HCT116 (cell line): ENCODE measurements around the gene TAF4. TPM values are rescaled to one million over a fixed set of nuclear protein-coding genes. Genes with fewer than 3 reads are reported as not detected.

Experiments used
- ATAC-seq: fragments of 200-7000 bp; cut with Tn5 transposase; 2 replicates; pipeline ENCODE4 v1.9.1; 2020; ENCODE audit warnings: mild to moderate bottlenecking, moderate library complexity
- BruUV-seq: library from RNA; stranded (reverse); fragments of 400-500 nt; replicated peaks from 2 replicates; lab custom pipeline; 2021; lab: Mats Ljungman, UMichigan
- CTCF ChIA-PET: fragments of 300-600 bp; sonication (Branson Sonifier 250); formaldehyde crosslinking; loops from one replicate; lab custom pipeline; 2021; ENCODE audit warnings: antibody characterized with exemption; lab: Charles Lee
- POLR2A ChIA-PET: fragments of 300-600, 350-600 bp; sonication (Branson Sonifier 250); formaldehyde crosslinking; loops from one replicate; lab custom pipeline; 2021; ENCODE audit warnings: antibody characterized with exemption; lab: Charles Lee
- RAD21 ChIA-PET, 2 experiments: fragments of 300-600 bp; sonication (Branson Sonifier 250); formaldehyde crosslinking; loops; one replicate each; lab custom pipeline; 2023; ENCODE audit warnings: low total read pairs in 2 of 2; ENCODE audit not compliant: uncharacterized antibody in 2 of 2, unreplicated experiment in 2 of 2, low non-redundant PET in 1 of 2; lab: Charles Lee
- DNase-seq: peaks from one replicate; pipeline ENCODE4 v3.0.0-alpha.2; 2010; ENCODE audit warnings: low read depth, low spot score
- H2AFZ ChIP-seq: fragments of 200-600 bp; shearing (Covaris generic), sonication (generic); 2 replicates; pipeline ENCODE4 v1.6.1; 2017; ENCODE audit warnings: low read depth, mixed run types, mixed read lengths, antibody characterized with exemption, low read length; ENCODE audit not compliant: poor library complexity, severe bottlenecking
- H3K27ac ChIP-seq: 2 replicates; pipeline ENCODE4 v1.5.1; 2012; ENCODE audit warnings: low read depth, low read length
- H3K27me3 ChIP-seq: fragments of 200-600 bp; sonication (generic); 2 replicates; pipeline ENCODE4 v1.6.1; 2016; ENCODE audit warnings: mixed run types, low read length, mixed read lengths; ENCODE audit not compliant: insufficient read depth
- H3K36me3 ChIP-seq, 2 experiments: fragments of 200-500 bp in 1 of 2; fragments of 200-600 bp in 1 of 2; sonication (Bioruptor generic) in 1 of 2; sonication (generic) in 1 of 2; 2 replicates each; pipeline versions ENCODE4 v1.5.1 to v1.6.1; 2014 to 2016; ENCODE audit warnings: low read length in 2 of 2, inconsistent platforms in 1 of 2, mixed read lengths in 1 of 2, mixed run types in 1 of 2; ENCODE audit not compliant: insufficient read depth in 2 of 2, control insufficient read depth in 1 of 2
- H3K4me1 ChIP-seq, 2 experiments: fragments of 200-600 bp in 1 of 2; sonication (generic) in 1 of 2; 2 replicates each; pipeline versions ENCODE4 v1.5.1 to v1.6.1; 2012 to 2017; ENCODE audit warnings: low read length in 2 of 2, inconsistent platforms in 1 of 2, mild to moderate bottlenecking in 1 of 2, mixed read lengths in 1 of 2, mixed run types in 1 of 2, moderate library complexity in 1 of 2; ENCODE audit not compliant: insufficient read depth in 2 of 2, control insufficient read depth in 1 of 2
- H3K4me2 ChIP-seq: fragments of 200-600 bp; sonication (generic); 2 replicates; pipeline ENCODE4 v1.6.1; 2017; ENCODE audit warnings: mixed run types, low read length, mixed read lengths
- H3K4me3 ChIP-seq, 2 experiments: fragments of 200-600 bp in 1 of 2; sonication (generic) in 1 of 2; replicated peaks in 1 of 2; 2 replicates each; pipeline ENCODE4 v1.5.1; 2011 to 2016; ENCODE audit warnings: low read length in 2 of 2, control low read depth in 1 of 2, low read depth in 1 of 2, mild to moderate bottlenecking in 1 of 2, mixed read lengths in 1 of 2, mixed run types in 1 of 2
- H3K79me2 ChIP-seq: fragments of 200-600 bp; sonication (generic); 2 replicates; pipeline ENCODE4 v1.6.1; 2017; ENCODE audit warnings: mild to moderate bottlenecking, mixed run types, low read length, moderate library complexity, mixed read lengths; ENCODE audit not compliant: insufficient read depth
- H3K9ac ChIP-seq: fragments of 200-600 bp; sonication (generic); 2 replicates; pipeline ENCODE4 v1.6.1; 2016; ENCODE audit warnings: low read length, mixed read lengths
- H3K9me2 ChIP-seq: fragments of 200-600 bp; sonication (generic), shearing (Covaris generic); 2 replicates; pipeline ENCODE4 v1.6.1; 2017; ENCODE audit warnings: mixed run types, mild to moderate bottlenecking, moderate library complexity; ENCODE audit not compliant: insufficient read depth
- H3K9me3 ChIP-seq, 2 experiments: fragments of 200-500 bp in 1 of 2; fragments of 200-600 bp in 1 of 2; sonication (Bioruptor generic) in 1 of 2; sonication (generic) in 1 of 2; 2 replicates each; pipeline ENCODE4 v1.6.1; 2014 to 2017; ENCODE audit warnings: low read length in 2 of 2, mixed read lengths in 2 of 2, inconsistent platforms in 1 of 2, low read depth in 1 of 2, mild to moderate bottlenecking in 1 of 2, mixed run types in 1 of 2, moderate library complexity in 1 of 2; ENCODE audit not compliant: control insufficient read depth in 1 of 2, insufficient read depth in 1 of 2
- H4K20me1 ChIP-seq: fragments of 200-600 bp; sonication (generic), shearing (Covaris generic); 2 replicates; pipeline ENCODE4 v1.6.1; 2017; ENCODE audit warnings: mixed run types, mild to moderate bottlenecking, moderate library complexity; ENCODE audit not compliant: insufficient read depth
- CBX3 ChIP-seq: IDR thresholded peaks from 2 replicates; pipeline ENCODE4 v1.6.1; 2012; ENCODE audit warnings: low read depth
- CEBPB ChIP-seq: IDR thresholded peaks from 2 replicates; pipeline ENCODE4 v1.6.1; 2012; ENCODE audit warnings: low read depth
- EGR1 ChIP-seq: IDR thresholded peaks from 2 replicates; pipeline ENCODE4 v1.6.1; 2012; ENCODE audit warnings: low read depth
- ELF1 ChIP-seq: IDR thresholded peaks from 2 replicates; pipeline ENCODE4 v1.6.1; 2012; ENCODE audit warnings: low read depth, borderline replicate concordance
- FOSL1 ChIP-seq: IDR thresholded peaks from 2 replicates; pipeline ENCODE4 v1.6.1; 2012; ENCODE audit warnings: low read depth
- POLR2A ChIP-seq: IDR thresholded peaks from 2 replicates; pipeline ENCODE4 v1.7.0; 2011; ENCODE audit warnings: borderline replicate concordance; ENCODE audit not compliant: insufficient read depth, insufficient read length; ENCODE audit errors: extremely low read depth
- RAD21 ChIP-seq: IDR thresholded peaks from 2 replicates; pipeline ENCODE4 v1.6.1; 2012; ENCODE audit warnings: low read depth, mild to moderate bottlenecking
- SIN3A ChIP-seq: IDR thresholded peaks from 2 replicates; pipeline ENCODE4 v1.6.1; 2012; ENCODE audit warnings: low read depth
- SRF ChIP-seq: IDR thresholded peaks from 2 replicates; pipeline ENCODE4 v1.6.1; 2012; ENCODE audit warnings: low read depth
- TCF7L2 ChIP-seq: IDR thresholded peaks from 2 replicates; pipeline ENCODE4 v1.7.0; 2011; ENCODE audit warnings: borderline replicate concordance, inconsistent platforms; ENCODE audit not compliant: insufficient read depth, insufficient read length; ENCODE audit errors: extremely low read depth
- YY1 ChIP-seq: IDR thresholded peaks from 2 replicates; pipeline ENCODE4 v1.6.1; 2011; ENCODE audit warnings: low read length, low read depth, moderate library complexity, mild to moderate bottlenecking; ENCODE audit not compliant: insufficient replicate concordance; ENCODE audit errors: extremely low read depth
- ZNF274 ChIP-seq: fragments of 200-500 bp; sonication (Bioruptor generic); IDR thresholded peaks from 2 replicates; pipeline ENCODE4 v1.6.1; 2014; ENCODE audit warnings: mild to moderate bottlenecking, low read depth, low read length, inconsistent platforms
- intact Hi-C: fragments of 100-400 bp; cut with micrococcal nuclease; formaldehyde crosslinking; loops from 2 replicates; pipeline ENCODE4 v1.10.0; 2022
- total RNA-seq: library from RNA; stranded (reverse); gene quantifications from one replicate; pipeline ENCODE4 v1.2.1, GENCODE V29; 2021; ENCODE audit not compliant: unreplicated experiment
- TF ChIP-seq, protein P1 (sequence below): IDR thresholded peaks from 2 replicates; pipeline ENCODE4 v1.6.1; 2012
- TF ChIP-seq, protein P2 (sequence below): IDR thresholded peaks from 2 replicates; pipeline ENCODE4 v1.6.1; 2012; ENCODE audit warnings: low read depth
- TF ChIP-seq, protein P3 (sequence below): IDR thresholded peaks from 2 replicates; pipeline ENCODE4 v1.6.1; 2012

TAF4 gene
- total RNA-seq, 1 experiment from 2014 or later: 26.8 TPM

DNA sequence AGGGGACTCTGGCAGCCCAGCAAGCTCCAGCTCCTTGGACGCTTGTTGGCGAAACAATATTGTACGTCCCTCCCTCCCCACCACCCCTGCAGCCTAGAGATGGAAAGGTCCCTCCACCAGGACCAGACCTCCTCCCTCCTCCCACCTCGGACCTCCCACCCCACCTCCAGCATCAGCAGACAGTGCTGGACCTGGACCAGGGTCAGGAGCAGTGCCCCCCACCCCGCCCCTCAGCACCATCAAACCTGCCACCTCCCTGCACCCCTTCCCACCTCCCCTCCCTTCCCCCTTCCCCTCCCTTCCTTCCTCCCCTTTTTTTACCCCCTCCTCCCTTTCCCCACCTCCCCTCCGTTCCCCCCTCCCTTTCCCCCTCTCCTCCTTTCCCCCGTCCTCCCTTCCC, 98.4 kb downstream of the TAF4 start:
- no peak overlapping the region for H2AFZ ChIP-seq

DNA sequence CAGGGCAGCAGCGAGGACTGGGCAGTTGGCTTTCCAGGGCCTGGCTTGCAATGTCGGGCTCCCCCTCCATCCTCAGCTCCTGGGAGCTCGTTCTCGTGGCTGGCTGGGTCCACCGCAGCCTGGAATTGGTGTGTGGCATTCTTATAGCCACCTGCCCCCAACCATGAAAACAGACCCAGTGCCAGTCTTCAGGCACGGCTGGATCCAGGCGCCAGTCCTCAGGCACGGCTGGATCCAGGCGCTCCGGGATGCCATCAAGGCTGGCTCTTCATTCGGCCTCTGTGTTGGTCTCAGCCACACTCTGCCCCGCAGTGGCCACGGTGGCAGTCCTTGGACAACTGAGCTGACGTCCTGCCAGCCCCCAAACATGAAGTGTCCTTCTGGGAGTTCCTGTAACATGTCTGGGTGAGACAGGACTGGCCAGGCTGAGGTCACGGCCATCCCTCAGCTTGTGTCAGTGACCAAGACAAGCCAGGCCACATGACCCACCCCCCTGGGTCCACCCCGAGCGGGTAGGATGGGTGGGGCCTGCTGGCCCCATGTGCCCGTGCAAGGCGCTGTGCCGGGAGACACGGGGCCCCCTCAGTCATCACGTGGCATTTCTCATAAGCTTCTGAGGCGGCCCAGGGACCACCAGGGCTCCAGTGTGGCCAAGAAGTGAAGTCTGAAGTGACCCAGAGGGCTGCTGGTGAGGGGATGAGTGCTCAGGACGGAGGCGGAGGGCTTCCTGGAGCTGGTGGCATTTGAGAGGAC, 99.0 kb downstream of the TAF4 start:
- TF ChIP-seq, protein P1, sequence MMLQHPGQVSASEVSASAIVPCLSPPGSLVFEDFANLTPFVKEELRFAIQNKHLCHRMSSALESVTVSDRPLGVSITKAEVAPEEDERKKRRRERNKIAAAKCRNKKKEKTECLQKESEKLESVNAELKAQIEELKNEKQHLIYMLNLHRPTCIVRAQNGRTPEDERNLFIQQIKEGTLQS: no peak
- TF ChIP-seq SIN3A (no peak), ELF1 (no peak), EGR1 (no peak), CEBPB (no peak), SRF (no peak), POLR2A (no peak)
- TF ChIP-seq, protein P2, sequence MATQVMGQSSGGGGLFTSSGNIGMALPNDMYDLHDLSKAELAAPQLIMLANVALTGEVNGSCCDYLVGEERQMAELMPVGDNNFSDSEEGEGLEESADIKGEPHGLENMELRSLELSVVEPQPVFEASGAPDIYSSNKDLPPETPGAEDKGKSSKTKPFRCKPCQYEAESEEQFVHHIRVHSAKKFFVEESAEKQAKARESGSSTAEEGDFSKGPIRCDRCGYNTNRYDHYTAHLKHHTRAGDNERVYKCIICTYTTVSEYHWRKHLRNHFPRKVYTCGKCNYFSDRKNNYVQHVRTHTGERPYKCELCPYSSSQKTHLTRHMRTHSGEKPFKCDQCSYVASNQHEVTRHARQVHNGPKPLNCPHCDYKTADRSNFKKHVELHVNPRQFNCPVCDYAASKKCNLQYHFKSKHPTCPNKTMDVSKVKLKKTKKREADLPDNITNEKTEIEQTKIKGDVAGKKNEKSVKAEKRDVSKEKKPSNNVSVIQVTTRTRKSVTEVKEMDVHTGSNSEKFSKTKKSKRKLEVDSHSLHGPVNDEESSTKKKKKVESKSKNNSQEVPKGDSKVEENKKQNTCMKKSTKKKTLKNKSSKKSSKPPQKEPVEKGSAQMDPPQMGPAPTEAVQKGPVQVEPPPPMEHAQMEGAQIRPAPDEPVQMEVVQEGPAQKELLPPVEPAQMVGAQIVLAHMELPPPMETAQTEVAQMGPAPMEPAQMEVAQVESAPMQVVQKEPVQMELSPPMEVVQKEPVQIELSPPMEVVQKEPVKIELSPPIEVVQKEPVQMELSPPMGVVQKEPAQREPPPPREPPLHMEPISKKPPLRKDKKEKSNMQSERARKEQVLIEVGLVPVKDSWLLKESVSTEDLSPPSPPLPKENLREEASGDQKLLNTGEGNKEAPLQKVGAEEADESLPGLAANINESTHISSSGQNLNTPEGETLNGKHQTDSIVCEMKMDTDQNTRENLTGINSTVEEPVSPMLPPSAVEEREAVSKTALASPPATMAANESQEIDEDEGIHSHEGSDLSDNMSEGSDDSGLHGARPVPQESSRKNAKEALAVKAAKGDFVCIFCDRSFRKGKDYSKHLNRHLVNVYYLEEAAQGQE: no peak
- TF ChIP-seq, all 23 proteins: peak for 0
- RAD21 ChIA-PET: no interaction called here
- Histone ChIP-seq H3K9ac (no peak overlapping the region), H3K4me1 (no peaks in the 10 kb centered on the region), H3K79me2 (no peaks in the 10 kb centered on the region), H3K27ac (no peak overlapping the region), H3K9me3 (no peaks in the 10 kb centered on the region), H2AFZ (no peak overlapping the region), H3K4me3 (no peak overlapping the region), H3K9me2 (no peaks in the 10 kb centered on the region), H4K20me1 (no peaks in the 10 kb centered on the region), H3K4me2 (no peak overlapping the region), H3K36me3 (no peaks in the 10 kb centered on the region), H3K27me3 (no peaks in the 10 kb centered on the region)
- DNase-seq (no peak), ATAC-seq (0 out of 2 replicates have a peak, but pooled peaks have one; percentile 30)
- CTCF ChIA-PET: no interaction called here
- POLR2A ChIA-PET: no interaction called here
- BruUV-seq: no TSS peak
- intact Hi-C loops: no loop called here

More for the DNA sequence above, 98.4 kb downstream of the TAF4 start:
- Histone ChIP-seq H3K4me3 (no peak overlapping the region), H3K27me3 (no peaks in the 10 kb centered on the region), H3K9me2 (no peaks in the 10 kb centered on the region), H3K27ac (no peak overlapping the region), H3K9ac (no peak overlapping the region), H3K36me3 (no peaks in the 10 kb centered on the region), H4K20me1 (no peaks in the 10 kb centered on the region), H3K4me2 (no peak overlapping the region), H3K79me2 (no peaks in the 10 kb centered on the region), H3K4me1 (no peaks in the 10 kb centered on the region), H3K9me3 (no peaks in the 10 kb centered on the region)
- no peak for ATAC-seq
- BruUV-seq: no TSS peak
- DNase-seq: no peak
- CTCF ChIA-PET: no interaction called here
- intact Hi-C loops: no loop called here
- TF ChIP-seq ZNF274 (no peak), CBX3 (no peak), FOSL1 (no peak), ELF1 (no peak), SRF (no peak), RAD21 (no peak), YY1 (no peak), TCF7L2 (no peak), CEBPB (no peak)
- TF ChIP-seq, protein P1: no peak
- TF ChIP-seq, protein P3, sequence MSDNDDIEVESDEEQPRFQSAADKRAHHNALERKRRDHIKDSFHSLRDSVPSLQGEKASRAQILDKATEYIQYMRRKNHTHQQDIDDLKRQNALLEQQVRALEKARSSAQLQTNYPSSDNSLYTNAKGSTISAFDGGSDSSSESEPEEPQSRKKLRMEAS: no peak
- RAD21 ChIA-PET: no interaction called here
- POLR2A ChIA-PET: no interaction called here
